ENCODE data around the gene HTR7.

Gene HTR7

DNA sequence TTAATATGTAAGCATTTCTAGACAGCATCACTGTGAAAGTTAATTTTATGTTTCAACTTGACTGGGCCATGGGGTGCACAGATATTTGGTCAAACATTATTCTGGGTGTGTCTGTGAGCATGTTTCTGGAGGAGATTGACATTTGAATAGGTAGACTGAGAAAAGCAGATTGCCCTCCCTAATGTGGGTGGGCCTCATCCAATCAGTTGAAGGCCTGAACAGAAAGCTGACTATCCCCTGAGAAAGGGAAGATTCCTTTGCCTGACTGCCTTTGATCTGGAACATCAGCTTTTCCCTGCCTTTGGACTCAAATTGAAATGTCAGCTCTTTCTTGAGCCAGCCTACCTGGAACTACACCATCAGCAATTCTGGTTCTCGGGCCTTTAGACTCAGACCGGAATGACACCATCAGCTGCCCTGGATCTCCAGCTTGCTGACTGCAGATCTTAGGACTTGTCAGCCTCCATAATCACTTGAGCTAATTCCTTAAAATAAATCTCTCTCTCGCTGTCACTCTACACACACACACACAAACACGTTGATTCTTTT is 8.3 kb upstream of the HTR7 start:
- no peak overlapping the region for H3K14ac ChIP-seq (ENCODE audit: low read length in 2 of 2)
- no peak overlapping the region for H3K4me2 ChIP-seq (ENCODE audit: low read length, poor library complexity, severe bottlenecking)
- WGBS, result 91% methylated on average over 4 of the region's 4 CpGs

DNA sequence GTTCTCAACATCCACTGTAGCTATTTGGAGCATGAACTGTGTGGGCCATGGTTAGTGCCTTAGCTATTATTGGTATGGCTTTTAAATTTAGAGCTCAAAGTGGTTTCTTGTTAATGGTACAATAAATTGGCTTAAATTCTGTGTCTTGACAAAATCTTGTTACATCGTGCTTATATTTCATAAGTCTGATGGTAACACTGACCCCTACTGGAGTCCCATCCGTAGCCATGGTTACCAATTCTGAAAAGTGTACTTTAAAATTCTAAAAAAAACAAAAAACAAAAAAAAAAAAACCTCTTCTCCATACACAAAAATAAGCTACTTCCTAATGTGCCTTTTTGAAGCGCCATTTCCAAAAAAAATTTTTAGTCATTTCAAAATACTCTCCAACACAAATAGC is 7.6 kb upstream of the HTR7 start:
- Histone ChIP-seq H3K79me1 (replicated peaks; ENCODE audit: low read length, poor library complexity, severe bottlenecking) (no peaks in the 10 kb centered on the region), H4K91ac (ENCODE audit: low read length) (no peak overlapping the region), H2AFZ (ENCODE audit: low read depth, low read length) (no peak overlapping the region), H3K9ac (ENCODE audit: low read length) (no peak overlapping the region), H3K4ac (ENCODE audit: low read depth in 1 of 2, low read length in 2 of 2) (no peak overlapping the region), H3K18ac (ENCODE audit: low read depth in 1 of 2, low read length in 2 of 2) (no peak overlapping the region), H2BK12ac (ENCODE audit: low read length in 2 of 2) (no peak overlapping the region), H2AK5ac (ENCODE audit: low read length, severe bottlenecking) (no peak overlapping the region), H2BK5ac (ENCODE audit: low read depth, low read length, poor library complexity, severe bottlenecking) (no peak overlapping the region), H3K9me3 (ENCODE audit: control insufficient read depth, low read length) (peaks cover 5% of the 10 kb centered on the region), H3K4me1 (ENCODE audit: control insufficient read depth, insufficient read depth, low read depth, low read length) (no peaks in the 10 kb centered on the region), H4K8ac (ENCODE audit: low read length) (no peak overlapping the region), H3K27ac (ENCODE audit: low read length, poor library complexity, severe bottlenecking) (no peak overlapping the region), H3K4me3 (ENCODE audit: insufficient read depth in 1 of 2, low read depth in 1 of 2, low read length in 2 of 2) (no peak overlapping the region), H3K14ac (ENCODE audit: low read length in 2 of 2) (no peak overlapping the region), H2BK120ac (ENCODE audit: low read depth, low read length) (no peak overlapping the region), H3K23ac (ENCODE audit: low read length in 2 of 2) (no peak overlapping the region), H2BK15ac (ENCODE audit: low read depth, poor library complexity, severe bottlenecking) (no peak overlapping the region), H3K36me3 (ENCODE audit: control insufficient read depth in 1 of 2, insufficient read depth in 2 of 2, low read depth in 1 of 2, low read length in 2 of 2) (no peaks in the 10 kb centered on the region), H3K4me2 (ENCODE audit: low read length, poor library complexity, severe bottlenecking) (no peak overlapping the region), H3K27me3 (ENCODE audit: control insufficient read depth in 1 of 2, insufficient read depth in 1 of 2, low read length in 2 of 2) (peaks cover 6 to 29% of the 10 kb centered on the region in 2 experiments)
- DNase-seq, result no peak
- WGBS, result 56% methylated on average over 3 of the region's 3 CpGs

More for the DNA sequence above, 8.3 kb upstream of the HTR7 start:
- DNase-seq, result no peak
- Histone ChIP-seq H4K8ac (ENCODE audit: low read length) (no peak overlapping the region), H3K9ac (ENCODE audit: low read length) (no peak overlapping the region), H2BK12ac (ENCODE audit: low read length in 2 of 2) (no peak overlapping the region), H3K27ac (ENCODE audit: low read length, poor library complexity, severe bottlenecking) (no peak overlapping the region), H3K23ac (ENCODE audit: low read length in 2 of 2) (no peak overlapping the region), H3K4me1 (ENCODE audit: control insufficient read depth, insufficient read depth, low read depth, low read length) (no peaks in the 10 kb centered on the region), H2BK120ac (ENCODE audit: low read depth, low read length) (no peak overlapping the region), H3K4ac (ENCODE audit: low read depth in 1 of 2, low read length in 2 of 2) (no peak overlapping the region), H2AK5ac (ENCODE audit: low read length, severe bottlenecking) (no peak overlapping the region), H3K36me3 (ENCODE audit: control insufficient read depth in 1 of 2, insufficient read depth in 2 of 2, low read depth in 1 of 2, low read length in 2 of 2) (no peaks in the 10 kb centered on the region), H4K91ac (ENCODE audit: low read length) (no peak overlapping the region), H2BK15ac (ENCODE audit: low read depth, poor library complexity, severe bottlenecking) (no peak overlapping the region), H2BK5ac (ENCODE audit: low read depth, low read length, poor library complexity, severe bottlenecking) (no peak overlapping the region), H3K9me3 (ENCODE audit: control insufficient read depth, low read length) (peaks cover 5% of the 10 kb centered on the region), H3K4me3 (ENCODE audit: insufficient read depth in 1 of 2, low read depth in 1 of 2, low read length in 2 of 2) (no peak overlapping the region), H2AFZ (ENCODE audit: low read depth, low read length) (no peak overlapping the region), H3K27me3 (ENCODE audit: control insufficient read depth in 1 of 2, insufficient read depth in 1 of 2, low read length in 2 of 2) (peaks cover 6 to 29% of the 10 kb centered on the region in 2 experiments), H3K18ac (ENCODE audit: low read depth in 1 of 2, low read length in 2 of 2) (no peak overlapping the region), H3K79me1 (replicated peaks; ENCODE audit: low read length, poor library complexity, severe bottlenecking) (no peaks in the 10 kb centered on the region)

DNA sequence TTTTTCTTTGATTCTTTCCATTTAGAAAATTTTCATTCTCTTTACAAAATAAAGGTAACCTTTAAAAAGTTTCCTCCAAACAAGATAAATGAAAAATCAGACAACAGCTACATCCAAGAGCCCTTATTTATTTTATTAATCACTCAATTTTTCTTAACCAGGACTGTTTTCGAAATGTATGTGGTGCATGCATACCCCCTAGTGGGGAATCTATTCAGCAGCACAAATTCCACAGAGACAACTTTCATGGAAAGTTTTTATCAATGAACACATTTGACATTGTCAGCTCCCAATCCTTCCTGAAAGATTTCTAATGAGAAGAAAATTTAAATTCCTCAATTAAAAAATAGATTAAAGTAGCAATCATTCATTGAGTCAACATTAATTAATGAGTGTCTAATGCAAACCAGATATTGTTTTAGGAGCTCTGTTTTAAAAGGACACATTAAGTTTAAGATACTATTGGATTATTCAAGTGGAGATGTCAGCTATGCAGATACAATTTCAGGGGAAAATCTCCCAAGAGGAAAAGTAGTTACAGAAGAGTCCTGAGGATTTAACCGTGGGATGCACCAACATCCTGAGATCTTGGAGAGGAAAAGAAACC is 5.2 kb upstream of the HTR7 start:
- Histone ChIP-seq H3K14ac (ENCODE audit: low read length in 2 of 2) (no peak overlapping the region), H3K18ac (ENCODE audit: low read depth in 1 of 2, low read length in 2 of 2) (no peak overlapping the region), H3K27ac (ENCODE audit: low read length, poor library complexity, severe bottlenecking) (no peak overlapping the region), H3K4me2 (ENCODE audit: low read length, poor library complexity, severe bottlenecking) (no peak overlapping the region), H4K8ac (ENCODE audit: low read length) (no peak overlapping the region), H3K79me1 (replicated peaks; ENCODE audit: low read length, poor library complexity, severe bottlenecking) (no peaks in the 10 kb centered on the region), H2BK15ac (ENCODE audit: low read depth, poor library complexity, severe bottlenecking) (no peak overlapping the region), H2AK5ac (ENCODE audit: low read length, severe bottlenecking) (no peak overlapping the region), H4K91ac (ENCODE audit: low read length) (no peak overlapping the region), H3K9ac (ENCODE audit: low read length) (no peak overlapping the region), H2BK12ac (ENCODE audit: low read length in 2 of 2) (no peak overlapping the region), H3K27me3 (ENCODE audit: control insufficient read depth in 1 of 2, insufficient read depth in 1 of 2, low read length in 2 of 2) (peaks cover 6 to 18% of the 10 kb centered on the region in 2 experiments), H2AFZ (ENCODE audit: low read depth, low read length) (no peak overlapping the region), H3K36me3 (ENCODE audit: control insufficient read depth in 1 of 2, insufficient read depth in 2 of 2, low read depth in 1 of 2, low read length in 2 of 2) (no peaks in the 10 kb centered on the region), H3K23ac (ENCODE audit: low read length in 2 of 2) (no peak overlapping the region), H3K4me1 (ENCODE audit: control insufficient read depth, insufficient read depth, low read depth, low read length) (no peaks in the 10 kb centered on the region), H3K4me3 (ENCODE audit: insufficient read depth in 1 of 2, low read depth in 1 of 2, low read length in 2 of 2) (no peak overlapping the region), H2BK5ac (ENCODE audit: low read depth, low read length, poor library complexity, severe bottlenecking) (no peak overlapping the region), H3K9me3 (ENCODE audit: control insufficient read depth, low read length) (no peaks in the 10 kb centered on the region), H3K4ac (ENCODE audit: low read depth in 1 of 2, low read length in 2 of 2) (no peak overlapping the region), H2BK120ac (ENCODE audit: low read depth, low read length) (no peak overlapping the region)
- DNase-seq, result peak; percentile 50
- WGBS, result 71% methylated on average over 2 of the region's 2 CpGs

DNA sequence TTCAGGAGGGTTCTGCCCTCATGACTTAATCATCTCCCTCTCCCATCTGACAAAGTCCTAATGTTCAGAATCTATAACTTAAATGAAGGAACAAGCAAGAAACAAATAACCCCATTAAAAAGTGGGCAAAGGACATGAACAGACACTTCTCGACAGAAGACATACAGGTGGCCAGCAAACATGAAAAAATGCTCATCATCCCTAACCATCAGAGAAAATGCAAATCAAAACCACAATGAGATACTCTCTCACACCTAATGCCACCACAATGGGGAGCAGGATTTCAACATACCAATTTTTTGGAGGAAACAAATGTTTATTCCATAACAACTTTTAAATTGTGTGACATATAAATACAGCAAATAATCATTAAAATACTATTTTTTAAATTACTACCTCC is 3.0 kb upstream of the HTR7 start:
- Histone ChIP-seq H2BK120ac (ENCODE audit: low read depth, low read length) (no peak overlapping the region), H2BK15ac (ENCODE audit: low read depth, poor library complexity, severe bottlenecking) (no peak overlapping the region), H4K91ac (ENCODE audit: low read length) (no peak overlapping the region), H3K23ac (ENCODE audit: low read length in 2 of 2) (no peak overlapping the region), H3K18ac (ENCODE audit: low read depth in 1 of 2, low read length in 2 of 2) (peak overlapping the region in 1 of 2 experiments; percentile 16), H3K79me1 (replicated peaks; ENCODE audit: low read length, poor library complexity, severe bottlenecking) (no peaks in the 10 kb centered on the region), H2AFZ (ENCODE audit: low read depth, low read length) (no peak overlapping the region), H3K4me3 (ENCODE audit: insufficient read depth in 1 of 2, low read depth in 1 of 2, low read length in 2 of 2) (no peak overlapping the region), H3K9me3 (ENCODE audit: control insufficient read depth, low read length) (no peaks in the 10 kb centered on the region), H3K4me2 (ENCODE audit: low read length, poor library complexity, severe bottlenecking) (no peak overlapping the region), H4K8ac (ENCODE audit: low read length) (no peak overlapping the region), H3K36me3 (ENCODE audit: control insufficient read depth in 1 of 2, insufficient read depth in 2 of 2, low read depth in 1 of 2, low read length in 2 of 2) (no peaks in the 10 kb centered on the region), H2AK5ac (ENCODE audit: low read length, severe bottlenecking) (no peak overlapping the region), H3K14ac (ENCODE audit: low read length in 2 of 2) (no peak overlapping the region), H3K4me1 (ENCODE audit: control insufficient read depth, insufficient read depth, low read depth, low read length) (peaks cover 7% of the 10 kb centered on the region), H2BK12ac (ENCODE audit: low read length in 2 of 2) (no peak overlapping the region), H3K9ac (ENCODE audit: low read length) (no peak overlapping the region), H3K27me3 (ENCODE audit: control insufficient read depth in 1 of 2, insufficient read depth in 1 of 2, low read length in 2 of 2) (peaks cover 10 to 16% of the 10 kb centered on the region in 2 experiments), H3K27ac (ENCODE audit: low read length, poor library complexity, severe bottlenecking) (no peak overlapping the region), H2BK5ac (ENCODE audit: low read depth, low read length, poor library complexity, severe bottlenecking) (no peak overlapping the region), H3K4ac (ENCODE audit: low read depth in 1 of 2, low read length in 2 of 2) (no peak overlapping the region)
- no peak for DNase-seq
- 96% methylated on average over 1 of the region's 1 CpG for WGBS

All from mesenchymal stem cell (in vitro differentiated cells and primary cell).